Erythroblast (primary cell): ENCODE results near the gene PPIC.

Source experiments
- GATA1 ChIP-seq: IDR thresholded peaks from 2 replicates; pipeline ENCODE4 v1.6.1; 2011; ENCODE audit warnings: low read depth, mild to moderate bottlenecking, control low read depth, low read length, moderate library complexity
- POLR2A ChIP-seq: IDR thresholded peaks from 2 replicates; pipeline ENCODE4 v1.6.1; 2011; ENCODE audit warnings: mild to moderate bottlenecking, low read length

GRCh38 chr5:122985006-122985700 is 51.4 kb downstream of the PPIC start:
- TF ChIP-seq POLR2A (no peak), GATA1 (no peak)
